SH-SY5Y (cell line): ENCODE results near the gene MRPS18B.

Source experiments
- GATA2 ChIP-seq: IDR thresholded peaks from 2 replicates; pipeline ENCODE4 v1.6.1; 2011; ENCODE audit warnings: mild to moderate bottlenecking, low read depth, low read length
- GATA3 ChIP-seq: IDR thresholded peaks from 2 replicates; pipeline ENCODE4 v1.6.1; 2011; ENCODE audit warnings: low read depth, mild to moderate bottlenecking, low read length, moderate library complexity

MRPS18B gene

GRCh38 chr6:30672445-30673253, 55.0 kb downstream of the MRPS18B start, which contains the start of gene DHX16:
Gene DHX16 (minus strand): TSS chr6:30673006. CDS start chr6:30672841, 165 bp downstream.
- no peak for TF ChIP-seq GATA3
- TF ChIP-seq GATA2: no peak
